PFSK-1 (cell line): ENCODE results near the gene DAZAP2.

Experiments
- FOXP2 ChIP-seq: optimal IDR thresholded peaks from 2 replicates; pipeline ENCODE3; 2011; ENCODE audit warnings: borderline replicate concordance, control low read depth, inconsistent platforms; ENCODE audit not compliant: insufficient read depth; ENCODE audit errors: extremely low read length, extremely low read depth
- POLR2AphosphoS5 ChIP-seq: IDR thresholded peaks from 2 replicates; pipeline ENCODE4 v1.6.1; 2012; ENCODE audit warnings: low read depth, mild to moderate bottlenecking, control low read depth, low read length, moderate library complexity
- SIN3A ChIP-seq: IDR thresholded peaks from 2 replicates; pipeline ENCODE4 v1.6.1; 2012; ENCODE audit warnings: mild to moderate bottlenecking, low read length, moderate library complexity, borderline replicate concordance; ENCODE audit not compliant: insufficient read depth
- TAF1 ChIP-seq: IDR thresholded peaks from 2 replicates; pipeline ENCODE4 v1.6.1; 2012; ENCODE audit warnings: low read length, control low read depth, borderline replicate concordance; ENCODE audit not compliant: insufficient read depth
- TF ChIP-seq, protein P1 (sequence below), 2 experiments: IDR thresholded peaks; 2 replicates each; pipeline versions ENCODE4 v1.6.1 to v1.8.0; 2011 to 2012; ENCODE audit warnings: low read depth in 2 of 2, low read length in 2 of 2, control low read depth in 1 of 2, inconsistent platforms in 1 of 2, mild to moderate bottlenecking in 1 of 2, moderate library complexity in 1 of 2; ENCODE audit not compliant: insufficient read depth in 1 of 2

The DAZAP2 gene

DNA sequence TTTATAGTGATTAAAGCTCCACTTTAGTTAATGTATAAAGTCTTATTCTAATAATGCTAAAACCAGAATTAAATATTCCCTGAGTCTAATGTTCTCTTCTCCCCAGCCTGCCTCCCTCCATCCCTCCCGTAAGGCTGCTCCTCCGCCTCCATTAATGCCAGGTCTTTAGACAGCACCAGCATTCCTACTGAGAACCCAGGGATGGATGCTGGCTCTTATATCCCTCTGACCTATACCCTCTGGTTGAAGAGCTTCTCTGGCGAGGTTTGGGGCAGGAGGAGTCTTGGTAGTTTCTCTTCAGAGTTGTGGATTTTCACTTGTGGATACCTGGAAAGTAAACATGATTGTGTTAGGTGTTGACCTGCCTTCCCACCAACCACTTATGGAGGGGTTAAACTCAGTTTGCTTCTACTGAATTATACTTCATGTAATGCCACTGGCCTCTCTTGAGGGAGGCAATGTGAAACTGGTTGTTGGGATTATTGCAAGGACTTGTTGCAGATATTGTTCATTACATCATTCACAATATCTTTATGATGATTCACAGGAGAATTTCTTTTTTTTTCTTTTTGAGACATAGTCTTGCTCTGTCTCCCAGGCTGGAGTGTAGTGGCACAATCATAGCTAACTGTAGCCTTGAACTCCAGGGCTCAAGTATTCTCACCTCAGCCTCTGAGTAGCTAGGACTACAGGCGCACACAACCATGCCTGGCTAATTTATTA is 42.7 kb downstream of the DAZAP2 start:
- TF ChIP-seq TAF1, result no peak
- TF ChIP-seq SIN3A, result no peak
- no peak for TF ChIP-seq POLR2AphosphoS5
- no peak for TF ChIP-seq FOXP2
- TF ChIP-seq, protein P1, sequence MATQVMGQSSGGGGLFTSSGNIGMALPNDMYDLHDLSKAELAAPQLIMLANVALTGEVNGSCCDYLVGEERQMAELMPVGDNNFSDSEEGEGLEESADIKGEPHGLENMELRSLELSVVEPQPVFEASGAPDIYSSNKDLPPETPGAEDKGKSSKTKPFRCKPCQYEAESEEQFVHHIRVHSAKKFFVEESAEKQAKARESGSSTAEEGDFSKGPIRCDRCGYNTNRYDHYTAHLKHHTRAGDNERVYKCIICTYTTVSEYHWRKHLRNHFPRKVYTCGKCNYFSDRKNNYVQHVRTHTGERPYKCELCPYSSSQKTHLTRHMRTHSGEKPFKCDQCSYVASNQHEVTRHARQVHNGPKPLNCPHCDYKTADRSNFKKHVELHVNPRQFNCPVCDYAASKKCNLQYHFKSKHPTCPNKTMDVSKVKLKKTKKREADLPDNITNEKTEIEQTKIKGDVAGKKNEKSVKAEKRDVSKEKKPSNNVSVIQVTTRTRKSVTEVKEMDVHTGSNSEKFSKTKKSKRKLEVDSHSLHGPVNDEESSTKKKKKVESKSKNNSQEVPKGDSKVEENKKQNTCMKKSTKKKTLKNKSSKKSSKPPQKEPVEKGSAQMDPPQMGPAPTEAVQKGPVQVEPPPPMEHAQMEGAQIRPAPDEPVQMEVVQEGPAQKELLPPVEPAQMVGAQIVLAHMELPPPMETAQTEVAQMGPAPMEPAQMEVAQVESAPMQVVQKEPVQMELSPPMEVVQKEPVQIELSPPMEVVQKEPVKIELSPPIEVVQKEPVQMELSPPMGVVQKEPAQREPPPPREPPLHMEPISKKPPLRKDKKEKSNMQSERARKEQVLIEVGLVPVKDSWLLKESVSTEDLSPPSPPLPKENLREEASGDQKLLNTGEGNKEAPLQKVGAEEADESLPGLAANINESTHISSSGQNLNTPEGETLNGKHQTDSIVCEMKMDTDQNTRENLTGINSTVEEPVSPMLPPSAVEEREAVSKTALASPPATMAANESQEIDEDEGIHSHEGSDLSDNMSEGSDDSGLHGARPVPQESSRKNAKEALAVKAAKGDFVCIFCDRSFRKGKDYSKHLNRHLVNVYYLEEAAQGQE (IDR thresholded peaks at IDR 0.05; ENCODE audit: insufficient read depth in 1 of 2, low read depth in 2 of 2, low read length in 2 of 2), result no peak

DNA sequence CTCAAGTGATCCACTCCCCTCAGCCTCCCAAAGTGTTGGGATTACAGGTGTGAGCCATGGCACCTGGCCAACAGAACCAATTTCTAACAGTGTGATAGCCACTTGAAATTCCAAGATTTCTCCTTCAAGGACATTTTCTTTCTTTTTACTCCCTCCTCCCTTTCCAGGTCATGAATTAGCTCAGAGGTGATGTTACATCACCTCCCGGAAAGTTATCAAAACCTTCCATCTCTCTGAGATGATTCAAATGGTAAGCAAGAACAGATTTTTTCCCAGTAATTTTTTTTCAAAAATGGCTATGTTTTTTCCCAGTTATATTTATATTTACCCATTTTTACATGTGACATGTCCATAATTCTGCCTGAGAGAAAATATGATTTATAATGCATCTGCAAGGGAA is 47.2 kb downstream of the DAZAP2 start:
- TF ChIP-seq SIN3A (no peak), POLR2AphosphoS5 (no peak), FOXP2 (no peak), TAF1 (no peak)
- TF ChIP-seq, protein P1 (IDR thresholded peaks at IDR 0.05; ENCODE audit: insufficient read depth in 1 of 2, low read depth in 2 of 2, low read length in 2 of 2), result no peak
